ENCODE results near the gene TMEM150A. TPM values are rescaled to one million over a fixed set of nuclear protein-coding genes. Genes with fewer than 3 reads are reported as not detected.
A peak's percentile ranks its signal among the peaks of the same experiment; 100 is the strongest.

The TMEM150A gene, protein sequence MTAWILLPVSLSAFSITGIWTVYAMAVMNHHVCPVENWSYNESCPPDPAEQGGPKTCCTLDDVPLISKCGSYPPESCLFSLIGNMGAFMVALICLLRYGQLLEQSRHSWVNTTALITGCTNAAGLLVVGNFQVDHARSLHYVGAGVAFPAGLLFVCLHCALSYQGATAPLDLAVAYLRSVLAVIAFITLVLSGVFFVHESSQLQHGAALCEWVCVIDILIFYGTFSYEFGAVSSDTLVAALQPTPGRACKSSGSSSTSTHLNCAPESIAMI
- total RNA-seq, result 10 to 100 TPM in 6 of 7 donors, 1 to 10 TPM in 1; 9.4 to 17.4 (median 11.2) TPM
- 10 to 100 TPM; 14.6 to 18.8 (median 14.8) TPM for polyA plus RNA-seq
- long read RNA-seq, donor 1, partial matches to known transcripts, result 152 of 162 reads
- long read RNA-seq, donor 1, other reads (novel, unspliced or antisense), result 8 of 162 reads
- long read RNA-seq, donor 2, partial matches to known transcripts, result 0 of 2 reads
- long read RNA-seq, donor 2, other reads (novel, unspliced or antisense), result 0 of 2 reads

DNA sequence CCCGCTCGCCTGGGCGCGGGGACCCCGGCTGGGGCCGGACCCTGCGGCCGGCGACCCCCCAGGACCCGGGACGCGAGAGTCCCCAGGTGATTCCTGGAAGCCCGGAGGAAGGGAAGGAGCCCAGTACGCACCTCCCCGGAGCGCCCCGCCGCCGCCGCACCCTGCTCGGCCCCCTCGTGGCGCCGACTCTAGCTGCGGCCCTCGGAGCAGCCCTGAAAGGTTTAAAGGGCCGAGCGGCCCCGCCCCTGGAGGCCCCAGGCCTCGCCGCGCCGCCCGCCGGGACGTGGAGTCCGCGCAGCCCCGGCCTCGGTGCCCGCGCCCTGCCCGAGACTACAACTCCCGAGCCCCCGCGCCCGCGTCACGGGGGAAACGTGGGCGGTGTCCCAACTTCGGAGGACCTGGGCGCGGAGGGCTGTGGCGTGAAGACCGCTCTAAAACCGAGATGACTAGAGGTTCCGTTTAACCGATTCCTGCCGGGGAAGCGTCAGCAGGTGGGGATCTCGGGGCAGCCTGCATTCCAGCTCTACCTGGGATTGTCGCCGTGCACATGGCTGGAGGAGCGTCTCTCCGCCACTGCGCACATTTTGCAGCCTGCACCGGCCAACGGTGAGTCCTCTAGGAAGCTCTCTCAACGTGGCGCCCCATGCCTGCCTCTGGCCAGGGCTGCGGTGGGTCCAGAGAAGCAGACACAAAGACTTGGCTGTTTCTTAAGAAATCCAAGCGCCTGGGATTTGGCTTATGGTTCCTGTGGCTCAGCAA is at the start of gene TMEM150A:
Gene TMEM150A (minus strand): TSS at position 223 of the 759 bp plus-strand sequence. CDS start 750 bp downstream, outside the sequence.
- intact Hi-C loops (cut with DNase I; ENCODE audit: low total_unique reads), result no loop called here
- Histone ChIP-seq H3K4me3 (peak within 1 kb of the TSS; percentile 70 to 94 (median 86)), H3K9me3 (no peaks in the 10 kb centered on the region), H3K36me3 (peaks cover 0 to 55% (median 13%) of the 10 kb centered on the region in 6 donors), H3K27ac (peak within 1 kb of the TSS; percentile 76 to 92 (median 88)), H3K27me3 (replicated peaks in 1 of 7) (no peaks in the 10 kb centered on the region), H3K4me1 (peaks cover 22 to 93% (median 56%) of the 10 kb centered on the region in 6 donors)
- 0 to 1% (median 1%) methylated on average over 15 to 73 of the region's 73 CpGs for WGBS, 5 donors
- peak; percentile 99 for DNase-seq
- TF ChIP-seq, protein P1, sequence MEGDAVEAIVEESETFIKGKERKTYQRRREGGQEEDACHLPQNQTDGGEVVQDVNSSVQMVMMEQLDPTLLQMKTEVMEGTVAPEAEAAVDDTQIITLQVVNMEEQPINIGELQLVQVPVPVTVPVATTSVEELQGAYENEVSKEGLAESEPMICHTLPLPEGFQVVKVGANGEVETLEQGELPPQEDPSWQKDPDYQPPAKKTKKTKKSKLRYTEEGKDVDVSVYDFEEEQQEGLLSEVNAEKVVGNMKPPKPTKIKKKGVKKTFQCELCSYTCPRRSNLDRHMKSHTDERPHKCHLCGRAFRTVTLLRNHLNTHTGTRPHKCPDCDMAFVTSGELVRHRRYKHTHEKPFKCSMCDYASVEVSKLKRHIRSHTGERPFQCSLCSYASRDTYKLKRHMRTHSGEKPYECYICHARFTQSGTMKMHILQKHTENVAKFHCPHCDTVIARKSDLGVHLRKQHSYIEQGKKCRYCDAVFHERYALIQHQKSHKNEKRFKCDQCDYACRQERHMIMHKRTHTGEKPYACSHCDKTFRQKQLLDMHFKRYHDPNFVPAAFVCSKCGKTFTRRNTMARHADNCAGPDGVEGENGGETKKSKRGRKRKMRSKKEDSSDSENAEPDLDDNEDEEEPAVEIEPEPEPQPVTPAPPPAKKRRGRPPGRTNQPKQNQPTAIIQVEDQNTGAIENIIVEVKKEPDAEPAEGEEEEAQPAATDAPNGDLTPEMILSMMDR (IDR thresholded peaks at IDR 0.05 in 8 of 11, conservative IDR thresholded peaks at IDR 0.05 in 3 of 11), result peak in 7 of 11 experiments; percentile 26 to 71 (median 61)
- peak in 2 of 3 donors; percentile 46 to 92 for TF ChIP-seq POLR2A (IDR thresholded peaks at IDR 0.05)
- TF ChIP-seq POLR2AphosphoS5 (IDR thresholded peaks at IDR 0.05), result peak; percentile 83 to 90 (median 88)

DNA sequence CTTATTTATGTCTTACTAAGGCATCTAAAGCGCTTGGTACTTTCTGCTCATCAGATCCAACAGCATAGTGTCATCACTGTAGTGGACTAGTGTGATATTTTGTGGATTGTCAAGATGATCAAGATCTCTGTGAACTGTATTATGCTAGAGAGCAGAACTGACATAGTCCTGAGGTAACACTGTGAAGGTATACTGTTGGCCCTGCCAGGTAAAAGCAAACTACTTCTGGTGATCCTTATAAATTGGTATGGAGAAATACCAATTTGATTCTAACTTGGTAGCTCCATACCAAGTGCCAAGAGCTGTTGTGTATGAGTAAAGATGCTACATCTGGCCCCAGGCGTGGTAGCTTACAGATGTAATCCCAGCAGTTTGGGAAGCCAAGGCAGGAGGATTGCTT is 49.6 kb upstream of the TMEM150A start:
- DNase-seq, result no peak
- Histone ChIP-seq H3K27ac (no peak overlapping the region), H3K27me3 (replicated peaks in 1 of 7) (no peaks in the 10 kb centered on the region), H3K4me3 (no peak overlapping the region), H3K4me1 (peaks cover 0 to 25% (median 15%) of the 10 kb centered on the region in 6 donors), H3K36me3 (peaks cover 3 to 99% (median 64%) of the 10 kb centered on the region in 6 donors), H3K9me3 (no peaks in the 10 kb centered on the region)
- intact Hi-C loops (cut with DNase I; ENCODE audit: low total_unique reads), result no loop called here
- TF ChIP-seq POLR2A (IDR thresholded peaks at IDR 0.05) (no peak), POLR2AphosphoS5 (IDR thresholded peaks at IDR 0.05) (no peak)
- TF ChIP-seq, protein P1 (IDR thresholded peaks at IDR 0.05 in 8 of 11, conservative IDR thresholded peaks at IDR 0.05 in 3 of 11), result no peak
- 85 to 98% (median 96%) methylated on average over 2 of the region's 2 CpGs for WGBS, 5 donors

DNA sequence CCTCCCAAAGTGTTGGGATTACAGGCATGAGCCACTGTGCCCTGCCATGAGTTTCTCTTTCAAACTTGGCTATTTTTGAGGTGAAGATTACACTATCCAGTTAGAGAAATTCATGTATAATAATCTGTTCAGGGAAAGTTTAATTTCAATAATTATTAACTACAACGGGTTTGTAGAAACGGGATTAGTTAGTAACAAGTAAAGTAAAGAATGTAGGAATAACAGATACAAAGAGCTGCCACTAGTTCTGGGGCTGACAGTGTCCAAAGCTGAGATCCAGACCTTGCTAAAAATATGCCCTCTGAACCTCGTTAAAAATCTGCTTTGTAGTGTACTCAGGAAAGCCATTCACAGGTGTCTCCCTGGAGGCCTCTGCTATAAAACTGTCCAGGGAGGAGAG is 48.6 kb upstream of the TMEM150A start:
- DNase-seq, result no peak
- intact Hi-C loops (cut with DNase I; ENCODE audit: low total_unique reads), result no loop called here
- WGBS, 5 donors, result 83 to 95% (median 93%) methylated on average over 3 of the region's 3 CpGs
- Histone ChIP-seq H3K9me3 (no peaks in the 10 kb centered on the region), H3K4me1 (peaks cover 0 to 25% (median 12%) of the 10 kb centered on the region in 6 donors), H3K36me3 (peaks cover 3 to 99% (median 66%) of the 10 kb centered on the region in 6 donors), H3K27me3 (replicated peaks in 1 of 7) (no peaks in the 10 kb centered on the region), H3K4me3 (no peak overlapping the region), H3K27ac (no peak overlapping the region)
- TF ChIP-seq POLR2AphosphoS5 (IDR thresholded peaks at IDR 0.05), result no peak
- TF ChIP-seq, protein P1 (IDR thresholded peaks at IDR 0.05 in 8 of 11, conservative IDR thresholded peaks at IDR 0.05 in 3 of 11), result no peak
- no peak for TF ChIP-seq POLR2A (IDR thresholded peaks at IDR 0.05)

All from spleen (tissue), 13 donors.